ENCODE results near the gene ABCC4. TPM values are rescaled to one million over a fixed set of nuclear protein-coding genes. Genes with fewer than 3 reads are reported as not detected.

The ABCC4 gene
- total RNA-seq, 1 experiment from 2014 or later, result 12.5 TPM

DNA sequence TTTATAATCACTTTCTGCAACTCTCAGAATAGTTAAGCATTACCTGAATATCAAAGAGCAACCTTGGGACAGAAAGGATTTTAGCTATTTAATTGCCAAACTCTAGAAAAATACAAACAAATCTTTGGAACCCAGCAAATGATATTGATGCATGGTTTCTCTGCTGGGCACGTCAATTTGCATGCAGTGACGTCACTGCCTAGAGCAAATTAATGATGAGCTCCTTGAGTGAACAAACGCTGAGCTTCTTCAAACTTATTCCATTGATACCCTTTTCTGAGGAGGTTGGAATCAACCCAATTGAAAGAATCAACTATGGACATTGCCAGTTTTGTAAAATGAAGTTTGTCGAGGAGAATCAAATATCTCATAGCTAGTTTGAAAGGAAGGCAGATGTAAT lies 329.0 kb downstream of the ABCC4 start:
- no peak overlapping the region for H3K4me3 Mint-ChIP-seq (ENCODE audit: low read depth, unreplicated experiment)
- H3K36me3 Mint-ChIP-seq (ENCODE audit: insufficient read depth, unreplicated experiment), result no peaks in the 10 kb centered on the region
- BruUV-seq (replicated peaks), result no TSS peak
- TF ChIP-seq CTCF (IDR thresholded peaks at IDR 0.05; ENCODE audit: unreplicated experiment), result no peak
- DNase-seq, result no peak
- CTCF ChIA-PET, result no interaction called here
- peaks cover 23% of the 10 kb centered on the region for H3K27me3 Mint-ChIP-seq (ENCODE audit: unreplicated experiment)
- no peak overlapping the region for H3K27ac Mint-ChIP-seq (ENCODE audit: unreplicated experiment)
- no peaks in the 10 kb centered on the region for H3K9me3 Mint-ChIP-seq (ENCODE audit: low read depth, unreplicated experiment)
- no peaks in the 10 kb centered on the region for H3K4me1 Mint-ChIP-seq (ENCODE audit: low read depth, unreplicated experiment)
- intact Hi-C loops (cut with micrococcal nuclease; ENCODE audit: unreplicated experiment), result no loop called here
